BJ (cell line): ENCODE measurements around the gene GUCY2F. TPM values are rescaled to one million over a fixed set of nuclear protein-coding genes. Genes with fewer than 3 reads are reported as not detected.

ENCODE experiments used
- CTCF ChIA-PET: fragments of 350-600 bp; formaldehyde crosslinking; extraction: SDS; loops from one replicate; lab custom pipeline; 2021; ENCODE audit warnings: antibody characterized with exemption, inconsistent platforms; lab: Yijun Ruan, JAX
- POLR2A ChIA-PET: fragments of 300-600 bp; sonication (Branson Sonifier 250); formaldehyde crosslinking; extraction: SDS; loops from one replicate; lab custom pipeline; 2021; ENCODE audit warnings: antibody characterized with exemption; lab: Charles Lee
- DNase-seq: peaks from one replicate; pipeline ENCODE4 v3.0.0-alpha.2; 2011; ENCODE audit warnings: low read depth
- H3K27me3 ChIP-seq: 2 replicates; pipeline ENCODE4 v1.6.0; 2011; ENCODE audit warnings: low read length; ENCODE audit not compliant: control insufficient read depth, insufficient read depth
- H3K36me3 ChIP-seq: 2 replicates; pipeline ENCODE4 v1.5.1; 2011; ENCODE audit warnings: low read length; ENCODE audit not compliant: control insufficient read depth, insufficient read depth
- H3K4me3 ChIP-seq: 2 replicates; pipeline ENCODE4 v1.5.1; 2011; ENCODE audit warnings: low read depth, mild to moderate bottlenecking, control low read depth, low read length
- CTCF ChIP-seq: IDR thresholded peaks from 2 replicates; pipeline ENCODE4 v1.5.1; 2011; ENCODE audit warnings: low read depth, mild to moderate bottlenecking, control low read depth, inconsistent platforms, low read length, moderate library complexity; ENCODE audit not compliant: insufficient read depth
- polyA plus RNA-seq: library from polyadenylated mRNA; depleted of rRNA; stranded (reverse); fragments of >200 nt; gene quantifications from 2 replicates; pipeline ENCODE4 v1.2.3, GENCODE V29; 2011

The GUCY2F gene
- polyA plus RNA-seq, 1 experiment: not detected

DNA sequence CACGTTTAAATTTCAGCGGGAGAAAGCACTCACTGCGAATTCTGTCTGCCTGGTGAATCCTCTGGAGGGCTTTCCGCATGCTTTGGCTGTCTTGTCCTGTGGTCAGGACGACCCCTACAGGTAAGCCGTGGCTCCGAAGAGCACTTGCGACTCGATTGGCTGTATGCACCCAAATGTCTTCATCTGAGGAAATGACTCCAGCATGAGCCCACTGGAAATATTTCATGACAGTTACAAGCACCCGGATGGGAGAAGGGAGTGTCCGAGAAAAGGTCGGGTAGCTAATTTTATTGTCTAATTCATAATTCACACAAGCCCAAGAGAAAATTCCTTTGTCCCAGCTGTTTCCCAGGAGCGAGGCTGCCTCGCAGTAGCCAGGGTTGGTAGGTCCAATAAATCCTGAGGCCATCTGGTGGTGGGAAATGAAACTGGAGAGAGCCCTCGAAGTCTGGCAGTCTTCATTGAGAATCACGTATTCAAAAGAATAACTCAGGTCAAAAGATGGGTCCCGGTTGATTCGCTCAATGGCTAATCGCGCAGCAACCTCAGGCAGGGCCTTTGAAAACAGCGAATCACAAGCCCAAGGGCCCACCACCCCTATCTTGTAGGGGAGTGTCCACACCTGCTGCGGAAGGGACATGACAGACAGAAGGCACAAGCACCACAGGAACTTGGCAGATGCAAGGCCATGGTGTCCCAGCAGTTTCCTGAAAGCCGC lies 6.6 kb downstream of the GUCY2F start:
- ChIA-PET POLR2A (no interaction called here), CTCF (interaction anchor here (0.9 to 5.0 kb wide), 6 partner anchors 10 to 889 kb away, joined by 3 to 22 read pairs (median 4); no protein-coding TSS in a partner anchor)
- DNase-seq: no peak
- TF ChIP-seq CTCF: peak; percentile 50
- H3K36me3 ChIP-seq: no peaks in the 10 kb centered on the region
- no peaks in the 10 kb centered on the region for H3K27me3 ChIP-seq
- no peak overlapping the region for H3K4me3 ChIP-seq

- CTCF ChIA-PET: interaction anchor here (5.0 kb wide), 1 partner anchor 12 kb away, joined by 22 read pairs; no protein-coding TSS in a partner anchor
- H3K27me3 ChIP-seq: no peaks in the 10 kb centered on the region
- no peaks in the 10 kb centered on the region for H3K36me3 ChIP-seq
- TF ChIP-seq CTCF: no peak
- no peak overlapping the region for H3K4me3 ChIP-seq
- no peak for DNase-seq
- POLR2A ChIA-PET: no interaction called here
These were observed 8.7 kb downstream of the GUCY2F start for GRCh38 chrX:109472939-109473735.

DNA sequence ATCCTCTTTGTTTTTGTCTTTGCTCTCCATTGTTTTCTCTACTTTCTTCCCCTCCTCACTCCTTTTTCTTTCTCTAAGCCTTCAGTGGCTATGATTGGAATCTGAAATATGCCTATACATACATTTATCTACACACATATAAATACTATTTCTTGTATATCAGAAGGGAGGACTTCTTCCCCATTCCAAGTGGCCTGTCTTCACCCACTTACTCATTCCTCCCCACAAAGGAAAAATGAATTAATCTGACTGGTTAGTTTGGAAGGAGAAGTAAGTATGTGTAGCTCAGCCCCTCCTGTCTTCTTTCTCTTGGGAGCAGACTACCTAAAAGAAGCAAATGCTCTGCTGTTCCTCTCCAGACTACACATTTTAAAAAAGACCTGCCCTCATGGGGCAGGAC lies 17.7 kb downstream of the GUCY2F start:
- no peak overlapping the region for H3K4me3 ChIP-seq
- ChIA-PET CTCF (no interaction called here), POLR2A (no interaction called here)
- DNase-seq: no peak
- H3K27me3 ChIP-seq: no peaks in the 10 kb centered on the region
- H3K36me3 ChIP-seq: no peaks in the 10 kb centered on the region
- no peak for TF ChIP-seq CTCF

DNA sequence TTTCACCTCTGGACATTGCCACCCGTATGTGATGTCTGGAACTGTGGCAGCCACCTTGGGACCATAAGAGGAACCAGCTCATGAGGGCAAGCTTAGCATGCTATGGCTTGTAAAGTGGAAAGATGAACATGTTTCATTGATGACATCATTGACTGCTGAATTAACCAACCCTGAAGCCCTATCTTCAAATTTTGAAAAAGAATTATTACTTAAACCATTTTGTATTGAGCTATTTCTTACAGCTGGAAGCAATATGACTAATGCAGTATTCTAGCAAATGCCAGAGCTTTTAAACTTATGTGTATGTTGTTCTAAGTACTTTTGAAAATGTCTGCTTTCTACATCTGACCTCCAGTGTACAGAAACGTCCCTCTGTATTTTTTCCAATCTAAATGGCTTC lies 18.1 kb downstream of the GUCY2F start:
- CTCF ChIA-PET: no interaction called here
- Histone ChIP-seq H3K36me3 (no peaks in the 10 kb centered on the region), H3K4me3 (no peak overlapping the region), H3K27me3 (no peaks in the 10 kb centered on the region)
- TF ChIP-seq CTCF: no peak
- no peak for DNase-seq
- POLR2A ChIA-PET: no interaction called here

DNA sequence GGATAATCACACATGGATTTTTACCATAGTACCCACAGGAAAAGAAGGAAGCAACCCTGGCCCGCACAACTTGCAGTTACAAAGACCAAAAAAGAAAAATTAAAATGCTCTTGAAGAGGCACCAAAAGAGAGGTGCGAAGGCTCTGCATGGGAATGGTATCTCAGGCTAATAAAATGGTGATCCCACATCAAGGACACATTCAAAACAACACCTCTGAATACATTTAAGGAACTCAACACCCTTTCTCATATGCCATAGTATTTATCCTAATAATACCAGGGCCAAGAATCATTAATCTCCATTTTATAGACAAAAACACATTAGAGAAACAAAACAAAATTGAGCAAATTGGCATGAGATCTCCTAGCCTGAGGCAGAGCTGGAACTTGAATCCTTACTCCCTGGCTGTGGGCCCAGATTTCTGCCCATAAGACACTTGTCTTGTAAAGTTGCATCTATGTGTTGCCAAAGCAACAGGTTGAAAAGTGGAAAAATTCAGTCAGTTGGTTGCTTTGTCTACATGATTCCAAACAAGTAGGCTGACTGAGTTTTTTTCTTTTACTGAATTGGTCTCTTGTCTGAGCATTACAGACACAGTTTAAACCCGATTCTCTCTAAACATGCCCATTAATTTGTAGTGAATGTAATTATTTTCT lies 33.5 kb downstream of the GUCY2F start:
- no peak overlapping the region for H3K4me3 ChIP-seq
- H3K36me3 ChIP-seq: no peaks in the 10 kb centered on the region
- no peak for DNase-seq
- CTCF ChIA-PET: no interaction called here
- H3K27me3 ChIP-seq: no peaks in the 10 kb centered on the region
- POLR2A ChIA-PET: no interaction called here
- TF ChIP-seq CTCF: no peak
